Measurements from ENCODE around the gene PABPN1L.

- TF ChIP-seq CTCF (IDR thresholded peaks at IDR 0.05) (no peak), POLR2A (IDR thresholded peaks at IDR 0.05) (no peak)
These were observed 45.2 kb downstream of the PABPN1L start for GRCh38 chr16:88821168-88821850.

Data from right lobe of liver (tissue), 4 donors.